DOHH2 (cell line): ENCODE data around the gene NTMT1.

Source experiments
- H3F3A ChIP-seq: fragments of 200-600 bp; sonication (generic), shearing (Covaris generic); 2 replicates; pipeline ENCODE4 v1.6.0; 2016; ENCODE audit warnings: antibody characterized with exemption, mild to moderate bottlenecking; ENCODE audit not compliant: control insufficient read depth, insufficient read depth
- H3K27ac ChIP-seq: fragments of 200-600 bp; sonication (generic); 2 replicates; pipeline ENCODE4 v1.5.1; 2014; ENCODE audit warnings: low read depth, mild to moderate bottlenecking, low read length, moderate library complexity
- H3K27me3 ChIP-seq: fragments of 200-600 bp; sonication (generic); 2 replicates; pipeline ENCODE4 v1.6.1; 2014; ENCODE audit warnings: mild to moderate bottlenecking, low read length, mixed read lengths; ENCODE audit not compliant: control insufficient read depth
- H3K36me3 ChIP-seq: fragments of 200-600 bp; sonication (generic); 2 replicates; pipeline ENCODE4 v1.6.1; 2014; ENCODE audit warnings: mild to moderate bottlenecking, low read length, moderate library complexity, mixed read lengths; ENCODE audit not compliant: control insufficient read depth
- H3K4me1 ChIP-seq: fragments of 200-600 bp; sonication (generic); 2 replicates; pipeline ENCODE4 v1.6.1; 2014; ENCODE audit warnings: mild to moderate bottlenecking, low read length, mixed read lengths; ENCODE audit not compliant: control insufficient read depth
- H3K4me2 ChIP-seq: fragments of 200-600 bp; sonication (generic); 2 replicates; pipeline ENCODE4 v1.6.0; 2014; ENCODE audit warnings: mild to moderate bottlenecking, low read length, moderate library complexity
- H3K4me3 ChIP-seq: fragments of 200-600 bp; sonication (generic); 2 replicates; pipeline ENCODE4 v1.5.1; 2014; ENCODE audit warnings: mild to moderate bottlenecking, low read length, mixed read lengths
- H3K79me2 ChIP-seq: fragments of 200-600 bp; sonication (generic); 2 replicates; pipeline ENCODE4 v1.6.1; 2014; ENCODE audit warnings: mild to moderate bottlenecking, low read length, mixed read lengths; ENCODE audit not compliant: control insufficient read depth
- H3K9me2 ChIP-seq: fragments of 200-600 bp; sonication (generic); replicated peaks from 2 replicates; pipeline ENCODE4 v1.6.1; 2014; ENCODE audit warnings: mild to moderate bottlenecking, low read length, mixed read lengths; ENCODE audit not compliant: control insufficient read depth
- H3K9me3 ChIP-seq: fragments of 200-600 bp; sonication (generic); 2 replicates; pipeline ENCODE4 v1.6.1; 2014; ENCODE audit warnings: antibody characterized with exemption, low read length, mixed read lengths; ENCODE audit not compliant: control insufficient read depth, insufficient read depth
- H4K20me1 ChIP-seq: fragments of 200-600 bp; sonication (generic); 2 replicates; pipeline ENCODE4 v1.6.0; 2014; ENCODE audit warnings: low read depth, mild to moderate bottlenecking, antibody characterized with exemption, low read length, moderate library complexity; ENCODE audit not compliant: control insufficient read depth, insufficient read depth
- CTCF ChIP-seq: fragments of 200-600 bp; sonication (generic); IDR thresholded peaks from one replicate; pipeline ENCODE4 v1.5.1; 2014; ENCODE audit warnings: antibody characterized with exemption, mild to moderate bottlenecking, low read depth, low read length; ENCODE audit not compliant: poor library complexity, severe bottlenecking
- EZH2phosphoT487 ChIP-seq: fragments of 200-600 bp; sonication (generic); IDR thresholded peaks from 2 replicates; pipeline ENCODE4 v1.6.1; 2017; ENCODE audit warnings: borderline replicate concordance, mild to moderate bottlenecking, antibody characterized with exemption, low read length, moderate library complexity, mixed read lengths

NTMT1 gene

GRCh38 chr9:129679537-129679936 is 53.6 kb downstream of the NTMT1 start:
- Histone ChIP-seq H3K79me2 (no peaks in the 10 kb centered on the region), H4K20me1 (no peaks in the 10 kb centered on the region), H3K27me3 (no peaks in the 10 kb centered on the region), H3F3A (no peaks in the 10 kb centered on the region), H3K9me2 (no peaks in the 10 kb centered on the region), H3K27ac (no peak overlapping the region), H3K4me3 (no peak overlapping the region), H3K4me1 (no peaks in the 10 kb centered on the region), H3K9me3 (no peaks in the 10 kb centered on the region), H3K36me3 (no peaks in the 10 kb centered on the region), H3K4me2 (no peak overlapping the region)
- TF ChIP-seq EZH2phosphoT487 (no peak), CTCF (no peak)

- H3K9me2 ChIP-seq = no peaks in the 10 kb centered on the region
- no peaks in the 10 kb centered on the region for H3K79me2 ChIP-seq
- H4K20me1 ChIP-seq = no peaks in the 10 kb centered on the region
- no peak overlapping the region for H3K27ac ChIP-seq
- H3K36me3 ChIP-seq = no peaks in the 10 kb centered on the region
- H3K4me2 ChIP-seq = no peak overlapping the region
- H3K9me3 ChIP-seq = no peaks in the 10 kb centered on the region
- H3K27me3 ChIP-seq = no peaks in the 10 kb centered on the region
- H3F3A ChIP-seq = no peaks in the 10 kb centered on the region
- H3K4me1 ChIP-seq = no peaks in the 10 kb centered on the region
- no peak overlapping the region for H3K4me3 ChIP-seq
- TF ChIP-seq EZH2phosphoT487 = no peak
- TF ChIP-seq CTCF = no peak
Measured at GRCh38 chr9:129681924-129682323, 56.0 kb downstream of the NTMT1 start.

GRCh38 chr9:129682381-129682780 is 56.4 kb downstream of the NTMT1 start:
- TF ChIP-seq EZH2phosphoT487 = no peak
- no peak for TF ChIP-seq CTCF
- no peaks in the 10 kb centered on the region for H3K79me2 ChIP-seq
- H3K36me3 ChIP-seq = no peaks in the 10 kb centered on the region
- no peak overlapping the region for H3K4me2 ChIP-seq
- no peak overlapping the region for H3K4me3 ChIP-seq
- H3K4me1 ChIP-seq = no peaks in the 10 kb centered on the region
- H3K27ac ChIP-seq = no peak overlapping the region
- no peaks in the 10 kb centered on the region for H3K9me2 ChIP-seq
- H3F3A ChIP-seq = no peaks in the 10 kb centered on the region
- H3K27me3 ChIP-seq = no peaks in the 10 kb centered on the region
- H3K9me3 ChIP-seq = no peaks in the 10 kb centered on the region
- H4K20me1 ChIP-seq = no peaks in the 10 kb centered on the region
